Liver (tissue), 3 donors: ENCODE measurements around the gene DIP2C.

ENCODE experiments used
- EGR1 ChIP-seq, 2 donors: IDR thresholded peaks; 2 replicates each; pipeline ENCODE4 v1.6.1; 2016 to 2018; ENCODE audit warnings: antibody characterized with exemption in 2 of 2, low read depth in 2 of 2
- FOXA1 ChIP-seq: IDR thresholded peaks from 2 replicates; pipeline ENCODE4 v1.6.1; 2016; ENCODE audit warnings: antibody characterized with exemption
- GABPA ChIP-seq, 2 donors: IDR thresholded peaks in 1 of 2; conservative IDR thresholded peaks in 1 of 2; 2 replicates each; pipeline ENCODE4 v1.6.1; 2016; ENCODE audit warnings: antibody characterized with exemption in 2 of 2, mild to moderate bottlenecking in 1 of 2, moderate library complexity in 1 of 2
- JUND ChIP-seq, 2 donors: IDR thresholded peaks; 2 replicates each; pipeline ENCODE4 v1.6.1; 2016; ENCODE audit warnings: antibody characterized with exemption in 2 of 2
- NR2F2 ChIP-seq: IDR thresholded peaks from 2 replicates; pipeline ENCODE4 v1.6.1; 2016; ENCODE audit warnings: antibody characterized with exemption
- RAD21 ChIP-seq, 2 donors: IDR thresholded peaks; 2 replicates each; pipeline ENCODE4 v1.6.1; 2016; ENCODE audit warnings: antibody characterized with exemption in 2 of 2, mild to moderate bottlenecking in 2 of 2
- SP1 ChIP-seq: IDR thresholded peaks from 2 replicates; pipeline ENCODE4 v1.6.1; 2018; ENCODE audit warnings: antibody characterized with exemption, mild to moderate bottlenecking
- TAF1 ChIP-seq: conservative IDR thresholded peaks from 2 replicates; pipeline ENCODE4 v1.6.1; 2016; ENCODE audit warnings: antibody characterized with exemption, mild to moderate bottlenecking
- YY1 ChIP-seq: IDR thresholded peaks from 2 replicates; pipeline ENCODE4 v1.6.1; 2016; ENCODE audit warnings: antibody characterized with exemption, mild to moderate bottlenecking
- TF ChIP-seq, protein P1 (sequence below): IDR thresholded peaks from 2 replicates; pipeline ENCODE4 v1.6.1; 2016; ENCODE audit warnings: antibody characterized with exemption
- TF ChIP-seq, protein P2 (sequence below): fragments of 150-350 bp; IDR thresholded peaks from 2 replicates; pipeline ENCODE4 v1.5.1; 2017; ENCODE audit warnings: improper control_type of control experiment, low read depth, low read length; ENCODE audit not compliant: missing input control
- TF ChIP-seq, protein P3 (sequence below): IDR thresholded peaks from 2 replicates; pipeline ENCODE4 v1.6.1; 2016; ENCODE audit warnings: antibody characterized with exemption, mild to moderate bottlenecking
- TF ChIP-seq, protein P4 (sequence below): IDR thresholded peaks from 2 replicates; pipeline ENCODE4 v1.6.1; 2016; ENCODE audit warnings: antibody characterized with exemption
- donor health status: healthy.
- donor health status: healthy.

DNA sequence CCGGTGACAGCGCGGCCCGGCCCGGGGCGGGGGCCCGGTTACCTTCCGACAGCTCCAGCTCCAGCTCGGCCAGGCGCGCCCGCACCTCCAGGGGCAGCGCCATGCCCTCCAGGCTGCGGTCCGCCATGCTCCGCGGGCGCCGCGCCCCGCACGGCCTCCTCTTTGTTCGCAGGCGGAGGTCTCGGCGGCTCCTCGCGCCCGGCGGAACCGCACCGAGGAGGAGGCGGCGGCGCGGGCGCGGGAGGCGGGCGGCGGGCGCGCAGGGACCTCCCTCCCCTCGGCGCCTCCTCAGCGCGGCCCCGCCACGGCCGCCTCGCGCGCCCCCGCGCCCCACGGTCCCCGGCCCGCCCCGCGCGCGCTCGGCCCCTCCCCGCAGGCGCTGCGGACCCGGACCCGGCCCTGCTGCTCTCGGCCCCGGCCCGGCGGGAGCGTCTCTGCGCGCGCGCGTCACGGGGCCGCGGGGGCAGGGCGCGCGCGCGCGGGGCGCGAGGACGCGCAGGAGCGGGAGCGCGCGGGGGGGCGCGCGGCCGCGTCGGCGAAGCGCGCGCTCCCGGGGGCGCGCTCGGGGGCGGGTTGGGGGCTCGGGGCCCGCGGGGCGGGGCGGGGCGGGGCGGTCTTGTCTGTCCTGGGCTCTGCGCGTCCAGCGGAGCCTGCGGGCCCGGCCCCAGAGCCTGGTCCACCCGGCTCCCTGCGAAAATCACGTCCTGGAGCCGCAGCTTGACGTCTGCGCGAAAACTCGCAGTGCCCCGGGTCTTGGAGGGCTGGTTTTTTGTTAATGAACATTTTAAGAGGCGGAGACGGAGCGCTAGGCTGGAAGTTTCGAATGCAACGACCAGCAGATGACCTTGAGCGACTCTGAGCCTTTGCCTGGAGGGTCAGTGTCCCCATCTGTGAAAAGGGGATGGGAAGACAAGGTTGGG lies at the start of gene DIP2C:
- TF ChIP-seq, protein P1, sequence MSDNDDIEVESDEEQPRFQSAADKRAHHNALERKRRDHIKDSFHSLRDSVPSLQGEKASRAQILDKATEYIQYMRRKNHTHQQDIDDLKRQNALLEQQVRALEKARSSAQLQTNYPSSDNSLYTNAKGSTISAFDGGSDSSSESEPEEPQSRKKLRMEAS, result no peak
- TF ChIP-seq, protein P2, sequence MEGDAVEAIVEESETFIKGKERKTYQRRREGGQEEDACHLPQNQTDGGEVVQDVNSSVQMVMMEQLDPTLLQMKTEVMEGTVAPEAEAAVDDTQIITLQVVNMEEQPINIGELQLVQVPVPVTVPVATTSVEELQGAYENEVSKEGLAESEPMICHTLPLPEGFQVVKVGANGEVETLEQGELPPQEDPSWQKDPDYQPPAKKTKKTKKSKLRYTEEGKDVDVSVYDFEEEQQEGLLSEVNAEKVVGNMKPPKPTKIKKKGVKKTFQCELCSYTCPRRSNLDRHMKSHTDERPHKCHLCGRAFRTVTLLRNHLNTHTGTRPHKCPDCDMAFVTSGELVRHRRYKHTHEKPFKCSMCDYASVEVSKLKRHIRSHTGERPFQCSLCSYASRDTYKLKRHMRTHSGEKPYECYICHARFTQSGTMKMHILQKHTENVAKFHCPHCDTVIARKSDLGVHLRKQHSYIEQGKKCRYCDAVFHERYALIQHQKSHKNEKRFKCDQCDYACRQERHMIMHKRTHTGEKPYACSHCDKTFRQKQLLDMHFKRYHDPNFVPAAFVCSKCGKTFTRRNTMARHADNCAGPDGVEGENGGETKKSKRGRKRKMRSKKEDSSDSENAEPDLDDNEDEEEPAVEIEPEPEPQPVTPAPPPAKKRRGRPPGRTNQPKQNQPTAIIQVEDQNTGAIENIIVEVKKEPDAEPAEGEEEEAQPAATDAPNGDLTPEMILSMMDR, result no peak
- no peak for TF ChIP-seq JUND (IDR thresholded peaks at IDR 0.05)
- no peak for TF ChIP-seq FOXA1
- TF ChIP-seq, protein P3, sequence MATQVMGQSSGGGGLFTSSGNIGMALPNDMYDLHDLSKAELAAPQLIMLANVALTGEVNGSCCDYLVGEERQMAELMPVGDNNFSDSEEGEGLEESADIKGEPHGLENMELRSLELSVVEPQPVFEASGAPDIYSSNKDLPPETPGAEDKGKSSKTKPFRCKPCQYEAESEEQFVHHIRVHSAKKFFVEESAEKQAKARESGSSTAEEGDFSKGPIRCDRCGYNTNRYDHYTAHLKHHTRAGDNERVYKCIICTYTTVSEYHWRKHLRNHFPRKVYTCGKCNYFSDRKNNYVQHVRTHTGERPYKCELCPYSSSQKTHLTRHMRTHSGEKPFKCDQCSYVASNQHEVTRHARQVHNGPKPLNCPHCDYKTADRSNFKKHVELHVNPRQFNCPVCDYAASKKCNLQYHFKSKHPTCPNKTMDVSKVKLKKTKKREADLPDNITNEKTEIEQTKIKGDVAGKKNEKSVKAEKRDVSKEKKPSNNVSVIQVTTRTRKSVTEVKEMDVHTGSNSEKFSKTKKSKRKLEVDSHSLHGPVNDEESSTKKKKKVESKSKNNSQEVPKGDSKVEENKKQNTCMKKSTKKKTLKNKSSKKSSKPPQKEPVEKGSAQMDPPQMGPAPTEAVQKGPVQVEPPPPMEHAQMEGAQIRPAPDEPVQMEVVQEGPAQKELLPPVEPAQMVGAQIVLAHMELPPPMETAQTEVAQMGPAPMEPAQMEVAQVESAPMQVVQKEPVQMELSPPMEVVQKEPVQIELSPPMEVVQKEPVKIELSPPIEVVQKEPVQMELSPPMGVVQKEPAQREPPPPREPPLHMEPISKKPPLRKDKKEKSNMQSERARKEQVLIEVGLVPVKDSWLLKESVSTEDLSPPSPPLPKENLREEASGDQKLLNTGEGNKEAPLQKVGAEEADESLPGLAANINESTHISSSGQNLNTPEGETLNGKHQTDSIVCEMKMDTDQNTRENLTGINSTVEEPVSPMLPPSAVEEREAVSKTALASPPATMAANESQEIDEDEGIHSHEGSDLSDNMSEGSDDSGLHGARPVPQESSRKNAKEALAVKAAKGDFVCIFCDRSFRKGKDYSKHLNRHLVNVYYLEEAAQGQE, result no peak
- peak in 1 of 2 donors; percentile 21 for TF ChIP-seq RAD21 (IDR thresholded peaks at IDR 0.05)
- TF ChIP-seq YY1, result no peak
- no peak for TF ChIP-seq GABPA (IDR thresholded peaks at IDR 0.05 in 1 of 2, conservative IDR thresholded peaks at IDR 0.05 in 1 of 2)
- no peak for TF ChIP-seq TAF1
- TF ChIP-seq, protein P4, sequence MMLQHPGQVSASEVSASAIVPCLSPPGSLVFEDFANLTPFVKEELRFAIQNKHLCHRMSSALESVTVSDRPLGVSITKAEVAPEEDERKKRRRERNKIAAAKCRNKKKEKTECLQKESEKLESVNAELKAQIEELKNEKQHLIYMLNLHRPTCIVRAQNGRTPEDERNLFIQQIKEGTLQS, result no peak
- no peak for TF ChIP-seq NR2F2
- no peak for TF ChIP-seq SP1
- TF ChIP-seq EGR1 (IDR thresholded peaks at IDR 0.05; ENCODE audit: low read depth in 2 of 2), result no peak
